ENCODE measurements around the gene CDC123.

CDC123 gene

GRCh38 chr10:12195603-12196506 is at the start of gene CDC123, which contains the start of gene NUDT5 (continued):
- TF ChIP-seq ZNF350 (tag by site-specific recombination; IDR thresholded peaks at IDR 0.05) (no peak), ZNF549 (tag by site-specific recombination; IDR thresholded peaks at IDR 0.05) (no peak), ZNF629 (tag by site-specific recombination; IDR thresholded peaks at IDR 0.05) (peak; percentile 82), EGR2 (tag by site-specific recombination; IDR thresholded peaks at IDR 0.05; ENCODE audit: low read depth) (no peak), ZNF10 (tag by site-specific recombination; IDR thresholded peaks at IDR 0.05) (peak; percentile 72), ZNF433 (tag by site-specific recombination; IDR thresholded peaks at IDR 0.05; ENCODE audit: low read depth) (no peak), ZNF280D (tag by site-specific recombination; IDR thresholded peaks at IDR 0.05) (no peak), ZNF48 (tag by site-specific recombination; IDR thresholded peaks at IDR 0.05) (no peak), ZNF24 (tag by site-specific recombination; IDR thresholded peaks at IDR 0.05) (peak; percentile 65), SCRT2 (tag by site-specific recombination; IDR thresholded peaks at IDR 0.05) (peak; percentile 58; the same call in 1 of the 2 replicates), ZBTB21 (tag by site-specific recombination; IDR thresholded peaks at IDR 0.05) (no peak), ZNF239 (tag by site-specific recombination; IDR thresholded peaks at IDR 0.05) (no peak), ZSCAN30 (tag by site-specific recombination; IDR thresholded peaks at IDR 0.05) (peak; percentile 90), ZBTB44 (tag by site-specific recombination; IDR thresholded peaks at IDR 0.05) (no peak; the same call in 1 of the 2 replicates), ZNF654 (tag by site-specific recombination; IDR thresholded peaks at IDR 0.05; ENCODE audit: low read depth) (no peak; the same call in 1 of the 2 replicates), SP7 (tag by site-specific recombination; IDR thresholded peaks at IDR 0.05) (peak; percentile 80), ZNF501 (tag by site-specific recombination; IDR thresholded peaks at IDR 0.05) (peak; percentile 56; the same call in 1 of the 2 replicates), ZNF747 (tag by site-specific recombination; IDR thresholded peaks at IDR 0.05) (no peak), ZSCAN5A (tag by site-specific recombination; IDR thresholded peaks at IDR 0.05) (peak; percentile 90), ZNF707 (tag by site-specific recombination; IDR thresholded peaks at IDR 0.05) (no peak), ZNF121 (tag by site-specific recombination; IDR thresholded peaks at IDR 0.05) (no peak), HIC1 (tag by site-specific recombination; IDR thresholded peaks at IDR 0.05) (0 out of 2 replicates have a peak, but pooled peaks have one; percentile 16), ZNF558 (tag by site-specific recombination; IDR thresholded peaks at IDR 0.05) (0 out of 2 replicates have a peak, but pooled peaks have one; percentile 10), ZFP41 (tag by site-specific recombination; IDR thresholded peaks at IDR 0.05; ENCODE audit: borderline replicate concordance) (no peak), KLF10 (tag by site-specific recombination; IDR thresholded peaks at IDR 0.05) (peak; percentile 65), ZBTB10 (tag by site-specific recombination; IDR thresholded peaks at IDR 0.05) (no peak), BCL11B (tag by site-specific recombination; IDR thresholded peaks at IDR 0.05; ENCODE audit: low read depth) (no peak), ZFP3 (tag by site-specific recombination; IDR thresholded peaks at IDR 0.05; ENCODE audit: low read depth) (no peak), GFI1B (tag by site-specific recombination; IDR thresholded peaks at IDR 0.05) (no peak)

All from HEK293 (cell line).